Sigmoid colon (tissue), 7 donors: Measurements from ENCODE around the gene MYO7B. TPM values are rescaled to one million over a fixed set of nuclear protein-coding genes. Genes with fewer than 3 reads are reported as not detected.

Experiments used
- DNase-seq: peaks from one replicate; pipeline ENCODE4 v3.0.0-alpha.2; 2019
- H3K27ac ChIP-seq, 4 donors: fragments of 200-600 bp; sonication (generic); one replicate each; pipeline ENCODE4 v1.5.1; 2016 to 2019; ENCODE audit warnings: mild to moderate bottlenecking in 1 of 4
- H3K27me3 ChIP-seq, 3 donors: fragments of 200-600 bp; sonication (generic); one replicate each; pipeline ENCODE4 v1.5.1; 2019; ENCODE audit warnings: mild to moderate bottlenecking in 1 of 3
- H3K36me3 ChIP-seq, 4 donors: fragments of 200-600 bp; sonication (generic); one replicate each; pipeline ENCODE4 v1.5.1; 2016 to 2019
- H3K4me1 ChIP-seq, 4 donors: fragments of 200-600 bp; sonication (generic); one replicate each; pipeline ENCODE4 v1.5.1; 2017 to 2019
- H3K4me3 ChIP-seq, 4 donors: fragments of 200-600 bp; sonication (generic); one replicate each; pipeline ENCODE4 v1.5.1; 2017 to 2019; ENCODE audit warnings: mild to moderate bottlenecking in 2 of 4, moderate library complexity in 1 of 4
- H3K9me3 ChIP-seq, 4 donors: fragments of 200-600 bp in 3 of 4; sonication (generic) in 3 of 4; one replicate each; pipeline versions ENCODE4 v1.5.1 to v1.6.1; 2013 to 2019
- EP300 ChIP-seq, 4 donors: sonication (generic); formaldehyde crosslinking; IDR thresholded peaks; one replicate each; pipeline ENCODE4 v1.6.1; 2017; ENCODE audit warnings: antibody characterized with exemption in 4 of 4
- POLR2A ChIP-seq, 2 donors: fragments of 450-650 bp; IDR thresholded peaks; one replicate each; pipeline ENCODE4 v1.6.1; 2016; ENCODE audit warnings: antibody characterized with exemption in 2 of 2, mild to moderate bottlenecking in 2 of 2, moderate library complexity in 2 of 2
- POLR2AphosphoS5 ChIP-seq, 4 donors: sonication (generic); formaldehyde crosslinking; IDR thresholded peaks; one replicate each; pipeline ENCODE4 v1.6.1; 2017; ENCODE audit warnings: antibody characterized with exemption in 4 of 4
- WGBS, 2 donors: extraction: QIAGEN DNeasy Blood & Tissue Kit; methylation state at CpG; one replicate each; pipeline ENCODE4 v1.1.7; 2013; 5-methylcytosine and 5-hydroxymethylcytosine counted together
- intact Hi-C: fragments of 100-400 bp; cut with DNase I; formaldehyde crosslinking; loops from one replicate; pipeline ENCODE4 v1.15.1; 2023
- polyA plus RNA-seq, 3 donors: library from polyadenylated mRNA; stranded (reverse); fragments of 200-250 nt; gene quantifications; one replicate each; pipeline ENCODE4 v1.2.3, GENCODE V29; 2013
- total RNA-seq, 4 donors: library from RNA; depleted of rRNA; stranded (reverse); fragments of >200 nt; gene quantifications; one replicate each; pipeline ENCODE4 v1.1.0, GENCODE V29; 2016
- TF ChIP-seq, protein P1 (sequence below), 4 experiments: fragments of 450-650 bp in 3 of 4; fragments of 200-600 bp in 1 of 4; IDR thresholded peaks; one replicate each; pipeline ENCODE4 v1.5.1; 2016 to 2019; ENCODE audit warnings: antibody characterized with exemption in 4 of 4, mild to moderate bottlenecking in 3 of 4, moderate library complexity in 2 of 4
- donor health status: healthy with polysubstance abuse.
- donor health status: Bipolar disorder and iron deficiency.
- donor health status: healthy.

The MYO7B gene
- total RNA-seq (1 to 10 TPM in 2 of 4 donors, under 1 TPM in 1, not detected in 1; 0.54 to 3.0 (median 1.4) TPM), polyA plus RNA-seq (100 to 1,000 TPM in 1 of 3 donors, 10 to 100 TPM in 2; 57.6 to 128 (median 67.9) TPM)

DNA sequence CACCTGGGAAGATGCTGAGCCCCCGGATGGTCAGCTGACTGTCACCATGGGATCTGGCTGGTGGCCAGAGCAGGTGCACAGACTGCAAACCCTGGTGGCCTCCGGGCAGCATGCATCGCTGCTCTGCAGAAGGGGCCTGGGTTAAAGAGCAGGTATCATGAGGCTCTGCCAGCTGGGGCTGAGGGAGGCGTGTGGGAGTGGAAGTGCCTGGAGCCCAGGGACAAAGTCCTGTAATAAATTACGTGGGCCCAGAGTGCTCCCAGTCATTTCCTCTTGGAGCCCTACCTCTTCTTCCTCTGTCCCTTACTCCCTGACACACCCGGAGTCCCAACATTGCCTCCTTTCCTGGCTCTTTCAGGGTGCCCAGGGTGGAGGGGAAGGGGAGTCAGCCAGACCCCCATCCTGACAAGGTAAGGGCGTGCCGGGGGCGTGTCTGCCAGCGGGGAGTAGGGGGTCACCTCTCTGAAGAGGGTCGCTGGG lies at the start of gene MYO7B:
MYO7B (plus strand) TSS at position 262 of the 480 bp plus-strand sequence. CDS start 24,040 bp downstream, outside the sequence.
- Histone ChIP-seq H3K27ac (peak within 1 kb of the TSS in 1 of 4 donors; percentile 41), H3K4me1 (no peaks in the 10 kb centered on the region), H3K9me3 (no peaks in the 10 kb centered on the region), H3K27me3 (peaks cover 0 to 8% (median 0%) of the 10 kb centered on the region in 3 donors), H3K36me3 (no peaks in the 10 kb centered on the region), H3K4me3 (peak within 1 kb of the TSS in 1 of 4 donors; percentile 7)
- intact Hi-C loops: no loop called here
- TF ChIP-seq EP300 (IDR thresholded peaks at IDR 0.05): no peak
- TF ChIP-seq POLR2AphosphoS5 (IDR thresholded peaks at IDR 0.05): peak in 1 of 4 donors; percentile 26
- TF ChIP-seq POLR2A (IDR thresholded peaks at IDR 0.05): peak in 1 of 2 donors; percentile 59
- TF ChIP-seq, protein P1, sequence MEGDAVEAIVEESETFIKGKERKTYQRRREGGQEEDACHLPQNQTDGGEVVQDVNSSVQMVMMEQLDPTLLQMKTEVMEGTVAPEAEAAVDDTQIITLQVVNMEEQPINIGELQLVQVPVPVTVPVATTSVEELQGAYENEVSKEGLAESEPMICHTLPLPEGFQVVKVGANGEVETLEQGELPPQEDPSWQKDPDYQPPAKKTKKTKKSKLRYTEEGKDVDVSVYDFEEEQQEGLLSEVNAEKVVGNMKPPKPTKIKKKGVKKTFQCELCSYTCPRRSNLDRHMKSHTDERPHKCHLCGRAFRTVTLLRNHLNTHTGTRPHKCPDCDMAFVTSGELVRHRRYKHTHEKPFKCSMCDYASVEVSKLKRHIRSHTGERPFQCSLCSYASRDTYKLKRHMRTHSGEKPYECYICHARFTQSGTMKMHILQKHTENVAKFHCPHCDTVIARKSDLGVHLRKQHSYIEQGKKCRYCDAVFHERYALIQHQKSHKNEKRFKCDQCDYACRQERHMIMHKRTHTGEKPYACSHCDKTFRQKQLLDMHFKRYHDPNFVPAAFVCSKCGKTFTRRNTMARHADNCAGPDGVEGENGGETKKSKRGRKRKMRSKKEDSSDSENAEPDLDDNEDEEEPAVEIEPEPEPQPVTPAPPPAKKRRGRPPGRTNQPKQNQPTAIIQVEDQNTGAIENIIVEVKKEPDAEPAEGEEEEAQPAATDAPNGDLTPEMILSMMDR (IDR thresholded peaks at IDR 0.05): peak in 1 of 4 experiments; percentile 9
- no peak for DNase-seq
- WGBS, 2 donors: 14 to 65% methylated on average over 11 of the region's 11 CpGs

DNA sequence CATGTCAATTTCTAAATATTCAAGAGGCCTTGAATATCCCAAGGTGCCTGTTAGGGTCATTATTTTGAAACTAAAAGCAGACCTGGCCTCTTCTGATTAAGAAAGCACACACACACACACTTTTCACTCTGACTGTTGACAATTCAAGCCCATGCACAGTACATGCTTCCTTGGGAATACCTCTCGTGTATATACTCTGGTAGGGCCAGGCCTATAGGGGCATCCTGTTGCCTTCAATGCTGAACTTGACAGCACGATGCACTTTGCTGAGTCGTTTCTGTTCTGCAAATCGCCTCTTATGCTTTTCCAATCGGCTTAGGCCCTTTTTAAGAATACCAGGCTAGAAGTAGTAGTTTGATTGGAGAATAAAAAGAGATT lies 49.8 kb upstream of the MYO7B start:
- Histone ChIP-seq H3K4me3 (no peak overlapping the region), H3K9me3 (no peaks in the 10 kb centered on the region), H3K36me3 (peaks cover 22 to 97% (median 55%) of the 10 kb centered on the region in 4 donors), H3K27ac (no peak overlapping the region), H3K4me1 (no peaks in the 10 kb centered on the region), H3K27me3 (no peaks in the 10 kb centered on the region)
- DNase-seq: no peak
- TF ChIP-seq POLR2AphosphoS5 (IDR thresholded peaks at IDR 0.05) (no peak), POLR2A (IDR thresholded peaks at IDR 0.05) (no peak), EP300 (IDR thresholded peaks at IDR 0.05) (no peak)
- TF ChIP-seq, protein P1 (IDR thresholded peaks at IDR 0.05): no peak
- intact Hi-C loops: loop anchor here (10.0 kb wide), 2 partner anchors 191 to 291 kb away; partner anchors contain the start of gene ERCC3
- 60 to 83% methylated on average over 5 of the region's 5 CpGs for WGBS, 2 donors

DNA sequence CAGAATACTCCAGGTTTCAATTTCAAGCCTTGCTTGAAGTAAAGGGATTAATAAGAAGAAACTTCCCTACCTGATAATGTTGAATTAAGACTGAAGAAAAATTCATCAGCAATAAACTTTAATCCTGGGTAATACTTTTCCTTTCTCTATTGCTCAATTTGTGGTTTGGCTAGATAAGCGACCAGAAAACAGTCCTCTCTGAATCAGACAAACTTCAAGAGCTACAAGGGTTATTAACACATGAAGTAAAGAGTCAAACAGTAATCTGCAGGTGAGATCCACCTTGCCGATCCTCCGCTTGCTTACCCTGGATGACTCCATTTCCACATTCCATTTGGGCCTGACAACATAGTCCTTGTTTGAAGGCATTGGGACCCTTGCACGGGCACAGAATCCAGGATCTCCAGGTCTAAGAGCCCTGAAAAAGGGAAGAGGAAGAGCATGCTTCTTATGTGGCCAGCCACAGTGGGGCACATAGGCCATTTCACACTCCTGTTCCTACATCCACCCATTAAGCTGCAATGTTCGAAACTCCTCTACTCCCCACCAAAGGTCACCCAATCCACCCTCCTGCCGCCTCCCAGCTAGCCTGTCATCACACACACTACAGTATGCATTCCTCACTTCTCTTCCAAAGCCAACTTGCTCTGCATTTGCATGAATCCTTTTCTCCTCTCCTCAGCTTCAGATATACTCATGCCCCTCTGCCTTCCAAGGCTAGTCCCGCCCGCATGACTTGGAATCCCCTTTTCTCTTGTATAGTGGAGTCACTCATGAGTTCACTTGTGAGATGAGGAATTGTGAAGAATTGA lies 49.0 kb upstream of the MYO7B start:
- Histone ChIP-seq H3K36me3 (peaks cover 22 to 97% (median 55%) of the 10 kb centered on the region in 4 donors), H3K4me1 (no peaks in the 10 kb centered on the region), H3K27me3 (no peaks in the 10 kb centered on the region), H3K27ac (no peak overlapping the region), H3K4me3 (no peak overlapping the region), H3K9me3 (no peaks in the 10 kb centered on the region)
- intact Hi-C loops: loop anchor here (10.0 kb wide), 2 partner anchors 192 to 292 kb away; partner anchors contain the start of gene ERCC3
- 81 to 89% methylated on average over 8 of the region's 8 CpGs for WGBS, 2 donors
- DNase-seq: no peak
- no peak for TF ChIP-seq POLR2AphosphoS5 (IDR thresholded peaks at IDR 0.05)
- TF ChIP-seq POLR2A (IDR thresholded peaks at IDR 0.05): no peak
- TF ChIP-seq EP300 (IDR thresholded peaks at IDR 0.05): no peak
- TF ChIP-seq, protein P1 (IDR thresholded peaks at IDR 0.05): no peak

DNA sequence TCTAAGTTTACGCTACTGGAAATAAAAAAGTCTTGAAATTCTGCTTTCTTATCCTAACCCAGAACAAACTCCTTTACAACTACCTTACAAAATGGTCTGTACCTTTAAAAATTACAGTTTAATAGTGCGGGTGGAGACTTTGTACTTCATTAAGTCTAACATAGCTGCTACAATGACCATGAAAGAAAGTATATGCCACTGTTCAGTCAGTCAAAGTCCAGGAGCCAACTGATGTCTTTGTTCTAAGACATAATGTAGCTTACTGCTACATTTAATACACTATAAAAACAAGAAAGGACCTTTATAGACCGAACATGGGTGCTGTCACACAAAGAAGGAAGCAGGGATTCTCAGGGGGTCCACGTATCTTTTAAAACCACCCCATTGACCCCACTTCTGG lies 45.2 kb upstream of the MYO7B start:
- Histone ChIP-seq H3K4me3 (no peak overlapping the region), H3K4me1 (no peaks in the 10 kb centered on the region), H3K27me3 (no peaks in the 10 kb centered on the region), H3K27ac (no peak overlapping the region), H3K9me3 (no peaks in the 10 kb centered on the region), H3K36me3 (peaks cover 28 to 100% (median 56%) of the 10 kb centered on the region in 4 donors)
- no peak for TF ChIP-seq EP300 (IDR thresholded peaks at IDR 0.05)
- TF ChIP-seq, protein P1 (IDR thresholded peaks at IDR 0.05): no peak
- TF ChIP-seq POLR2A (IDR thresholded peaks at IDR 0.05): no peak
- TF ChIP-seq POLR2AphosphoS5 (IDR thresholded peaks at IDR 0.05): no peak
- no peak for DNase-seq
- WGBS, 2 donors: 79 to 88% methylated on average over 4 of the region's 4 CpGs
- intact Hi-C loops: no loop called here
